Karpas-422 (cell line): Measurements from ENCODE around the gene PSEN2. TPM values are rescaled to one million over a fixed set of nuclear protein-coding genes. Genes with fewer than 3 reads are reported as not detected.

Source experiments
- DNase-seq: peaks from one replicate; pipeline ENCODE4 v3.0.0-alpha.2; 2015
- H2AFZ ChIP-seq: fragments of 200-600 bp; sonication (generic); 2 replicates; pipeline ENCODE4 v1.6.1; 2014; ENCODE audit warnings: antibody characterized with exemption, low read length, mixed read lengths
- H3K27ac ChIP-seq: fragments of 200-600 bp; sonication (generic); 2 replicates; pipeline ENCODE4 v1.5.1; 2014; ENCODE audit warnings: mild to moderate bottlenecking, low read length, moderate library complexity
- H3K27me3 ChIP-seq: fragments of 200-600 bp; sonication (generic); 2 replicates; pipeline ENCODE4 v1.6.1; 2014; ENCODE audit warnings: low read length, mixed read lengths
- H3K36me3 ChIP-seq: fragments of 200-600 bp; sonication (generic); 2 replicates; pipeline ENCODE4 v1.6.1; 2014; ENCODE audit warnings: low read length, mixed read lengths; ENCODE audit not compliant: insufficient read depth
- H3K4me1 ChIP-seq: fragments of 200-600 bp; sonication (generic); 2 replicates; pipeline ENCODE4 v1.6.1; 2014; ENCODE audit warnings: mild to moderate bottlenecking, low read length, mixed read lengths
- H3K4me2 ChIP-seq: fragments of 200-600 bp; sonication (generic); 2 replicates; pipeline ENCODE4 v1.6.1; 2014; ENCODE audit warnings: low read length, low read depth, mild to moderate bottlenecking; ENCODE audit not compliant: poor library complexity, severe bottlenecking
- H3K4me3 ChIP-seq: fragments of 200-600 bp; sonication (generic); 2 replicates; pipeline ENCODE4 v1.5.1; 2014; ENCODE audit warnings: mild to moderate bottlenecking, antibody characterized with exemption, low read length, mixed read lengths
- H3K79me2 ChIP-seq: fragments of 200-600 bp; sonication (generic); 2 replicates; pipeline ENCODE4 v1.6.1; 2014; ENCODE audit warnings: mild to moderate bottlenecking, low read length, mixed read lengths
- H3K9ac ChIP-seq: fragments of 200-600 bp; sonication (generic); 2 replicates; pipeline ENCODE4 v1.6.0; 2014; ENCODE audit warnings: low read length
- H3K9me2 ChIP-seq: fragments of 200-600 bp; sonication (generic), shearing (Covaris generic); replicated peaks from 2 replicates; pipeline ENCODE4 v1.6.0; 2014; ENCODE audit warnings: mild to moderate bottlenecking, low read length, moderate library complexity; ENCODE audit not compliant: insufficient read depth
- H3K9me3 ChIP-seq: fragments of 300-700, 200-600 bp; sonication (generic); 2 replicates; pipeline ENCODE4 v1.6.1; 2014; ENCODE audit warnings: low read length, mixed read lengths
- H4K20me1 ChIP-seq: fragments of 200-600 bp; sonication (generic); 2 replicates; pipeline ENCODE4 v1.6.1; 2014; ENCODE audit warnings: mild to moderate bottlenecking, antibody characterized with exemption, low read length, low read depth; ENCODE audit not compliant: insufficient read depth
- total RNA-seq: library from RNA; depleted of rRNA; stranded (reverse); fragments of >200 nt; shearing (Covaris generic); gene quantifications from 2 replicates; pipeline ENCODE4 v1.2.3, GENCODE V29; 2014; ENCODE audit warnings: low replicate concordance

The PSEN2 gene
- total RNA-seq, 1 experiment from 2014 or later = not detected

DNA sequence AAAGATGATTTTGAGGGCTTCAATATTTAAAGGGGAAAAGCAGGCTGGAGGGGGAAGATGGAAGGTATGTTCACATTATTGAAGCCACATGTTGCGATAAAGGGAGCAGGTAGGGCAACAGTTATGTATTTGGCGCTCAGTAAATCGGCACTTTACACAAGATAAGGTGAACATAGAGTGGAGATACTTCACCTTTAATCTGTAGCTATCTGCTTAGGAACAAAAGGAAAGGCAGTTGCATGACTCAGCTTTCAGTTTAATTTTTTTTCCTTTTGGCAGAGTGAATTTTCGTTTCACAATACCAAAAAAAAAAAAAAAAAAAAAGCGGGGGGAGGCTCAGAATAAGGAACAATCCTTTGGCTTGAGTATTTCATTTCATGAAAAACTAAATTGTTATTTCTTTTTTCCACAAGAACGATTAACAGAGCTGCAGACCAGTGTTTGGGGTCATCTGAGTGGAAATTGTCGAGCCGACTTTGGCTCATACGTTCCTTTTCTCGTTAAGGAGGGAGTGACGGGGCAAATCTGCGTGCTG, 68.6 kb downstream of the PSEN2 start:
- H3K4me3 ChIP-seq = peak overlapping the region; percentile 80
- no peaks in the 10 kb centered on the region for H3K9me2 ChIP-seq
- H3K27me3 ChIP-seq = peaks cover 3% of the 10 kb centered on the region; the same call in 1 of the 2 replicates
- peaks cover 16% of the 10 kb centered on the region for H3K9me3 ChIP-seq
- H3K4me1 ChIP-seq = peaks cover 33% of the 10 kb centered on the region
- H3K9ac ChIP-seq = peak overlapping the region; percentile 95
- H3K27ac ChIP-seq = peak overlapping the region; percentile 91
- peak; percentile 42 for DNase-seq
- peak overlapping the region; percentile 99 for H2AFZ ChIP-seq
- H3K4me2 ChIP-seq = peak overlapping the region; percentile 96
- H3K79me2 ChIP-seq = no peaks in the 10 kb centered on the region
- H4K20me1 ChIP-seq = no peaks in the 10 kb centered on the region; the same call in 1 of the 2 replicates
- no peaks in the 10 kb centered on the region for H3K36me3 ChIP-seq

DNA sequence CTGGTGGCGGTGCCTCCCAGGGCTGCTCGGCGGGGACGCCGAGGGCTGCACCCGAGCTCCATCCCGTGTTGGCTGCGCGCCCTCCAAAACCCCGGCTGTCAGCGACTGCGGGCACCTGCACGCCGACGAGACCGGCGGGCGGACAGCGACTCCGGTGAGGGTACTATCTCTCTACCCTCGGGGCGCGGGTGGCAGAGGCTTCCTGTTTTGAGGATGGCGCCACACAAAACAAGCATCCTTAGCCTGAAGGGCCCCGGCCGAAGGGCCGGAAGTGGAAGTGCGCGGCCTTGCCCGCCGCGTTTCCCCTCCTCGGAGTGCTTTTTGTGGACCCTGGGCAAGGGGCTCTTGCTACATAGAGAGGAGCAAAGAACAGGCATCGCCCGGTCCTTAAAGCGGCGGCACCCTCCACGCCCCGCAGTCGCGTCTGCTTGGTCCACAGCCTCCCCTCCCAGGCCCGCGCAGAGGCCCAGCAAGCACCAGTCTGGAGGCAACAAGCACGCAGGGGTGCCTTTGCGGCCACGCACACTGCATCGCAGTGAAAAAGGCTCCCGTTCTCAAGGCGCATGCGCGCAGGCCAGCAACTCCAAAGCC, 69.1 kb downstream of the PSEN2 start:
- no peaks in the 10 kb centered on the region for H3K36me3 ChIP-seq
- no peaks in the 10 kb centered on the region for H3K79me2 ChIP-seq
- H3K4me2 ChIP-seq = peak overlapping the region; percentile 96
- H3K27me3 ChIP-seq = peaks cover 3% of the 10 kb centered on the region; the same call in 1 of the 2 replicates
- peak overlapping the region; percentile 95 for H3K9ac ChIP-seq
- H3K9me2 ChIP-seq = no peaks in the 10 kb centered on the region
- no peaks in the 10 kb centered on the region; the same call in 1 of the 2 replicates for H4K20me1 ChIP-seq
- peak overlapping the region; percentile 91 for H3K27ac ChIP-seq
- peak; percentile 92 for DNase-seq
- H3K9me3 ChIP-seq = peaks cover 12% of the 10 kb centered on the region
- H3K4me1 ChIP-seq = peaks cover 33% of the 10 kb centered on the region
- H2AFZ ChIP-seq = peak overlapping the region; percentile 99
- H3K4me3 ChIP-seq = peak overlapping the region; percentile 80

DNA sequence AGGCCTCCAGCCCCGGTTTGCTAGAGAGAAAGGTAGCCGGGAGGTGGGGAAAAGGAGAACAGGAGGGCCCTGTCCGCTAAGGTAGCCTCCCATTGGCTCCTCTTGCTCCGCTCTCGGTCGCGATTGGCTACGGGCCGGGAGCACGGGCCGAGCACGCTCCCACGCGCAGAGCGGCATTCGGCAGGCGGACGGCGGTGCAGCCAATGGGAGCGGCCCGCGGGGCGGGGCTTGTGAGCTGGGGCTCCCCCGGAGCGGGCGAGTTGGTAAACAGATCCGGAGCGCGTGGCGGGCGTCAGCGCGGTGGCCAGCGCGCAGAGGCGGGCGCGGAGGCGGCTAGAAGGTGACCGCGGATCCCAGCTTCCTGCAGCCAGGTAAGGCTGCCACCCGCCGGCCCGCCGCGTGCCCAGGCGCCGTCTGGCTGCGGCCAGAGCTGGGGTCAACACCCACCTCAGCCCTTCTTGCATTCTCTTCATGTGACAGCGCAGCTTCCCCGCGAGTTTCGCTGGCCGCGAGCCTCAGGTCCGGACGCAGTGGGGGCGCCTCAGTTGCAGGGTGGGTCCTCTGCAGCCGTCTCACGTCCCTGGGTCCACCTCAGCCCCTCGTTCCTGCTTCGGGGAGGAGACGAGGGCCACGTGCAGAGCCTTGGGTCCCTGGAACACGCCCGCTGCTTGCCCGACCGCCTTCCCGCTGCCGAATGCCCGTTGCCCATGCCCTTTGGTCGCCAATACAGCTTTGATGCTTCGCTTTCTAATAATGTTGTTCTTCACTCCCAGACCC, 69.8 kb downstream of the PSEN2 start, which contains the start of gene COQ8A:
Gene COQ8A (plus strand): TSS at position 266 of the 777 bp plus-strand sequence. CDS start 21,092 bp downstream, outside the sequence.
- Histone ChIP-seq H3K9me3 (peaks cover 5% of the 10 kb centered on the region), H3K4me3 (peak within 1 kb of the TSS; percentile 84), H3K36me3 (no peaks in the 10 kb centered on the region), H2AFZ (peak within 1 kb of the TSS; percentile 99), H4K20me1 (no peaks in the 10 kb centered on the region; the same call in 1 of the 2 replicates), H3K9me2 (no peaks in the 10 kb centered on the region), H3K4me2 (peak within 1 kb of the TSS; percentile 96), H3K9ac (peak within 1 kb of the TSS; percentile 95), H3K4me1 (peaks cover 33% of the 10 kb centered on the region), H3K79me2 (no peaks in the 10 kb centered on the region), H3K27me3 (no peaks in the 10 kb centered on the region), H3K27ac (peak within 1 kb of the TSS; percentile 91)
- peak; percentile 99 for DNase-seq

- Histone ChIP-seq H3K9me2 (no peaks in the 10 kb centered on the region), H3K9me3 (peaks cover under 1% of the 10 kb centered on the region), H3K4me2 (peak overlapping the region; percentile 96), H3K9ac (peak overlapping the region; percentile 80), H4K20me1 (no peaks in the 10 kb centered on the region; the same call in 1 of the 2 replicates), H3K79me2 (no peaks in the 10 kb centered on the region), H2AFZ (peak overlapping the region; percentile 92; the same call in 1 of the 2 replicates), H3K27me3 (no peaks in the 10 kb centered on the region), H3K4me3 (peak overlapping the region; percentile 84), H3K36me3 (no peaks in the 10 kb centered on the region), H3K27ac (no peak overlapping the region), H3K4me1 (peaks cover 33% of the 10 kb centered on the region)
- no peak for DNase-seq
Observed at GRCh38 chr1:226940806-226941067, 70.3 kb downstream of the PSEN2 start.

DNA sequence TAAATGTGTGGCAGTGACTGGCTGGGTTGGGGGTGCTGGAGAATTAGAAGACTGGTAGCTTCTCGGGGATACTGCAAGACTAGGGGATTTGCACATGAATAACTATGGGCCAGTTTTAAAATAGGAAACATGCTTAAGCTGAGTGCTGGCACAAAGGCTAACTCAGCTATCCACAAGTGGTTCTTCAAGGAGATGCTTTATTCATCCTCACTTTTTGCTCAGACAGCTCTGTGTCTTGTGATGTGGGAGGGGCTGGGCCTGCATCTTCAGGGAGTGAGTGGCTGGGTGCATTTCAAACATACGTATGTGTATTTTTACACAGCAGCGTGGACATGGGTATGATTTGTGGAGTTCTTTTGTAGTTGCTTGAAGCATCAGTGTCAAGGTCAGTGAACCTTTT, 72.0 kb downstream of the PSEN2 start:
- no peak for DNase-seq
- no peaks in the 10 kb centered on the region for H3K9me3 ChIP-seq
- H3K9me2 ChIP-seq = no peaks in the 10 kb centered on the region
- no peaks in the 10 kb centered on the region for H3K79me2 ChIP-seq
- peaks cover 33% of the 10 kb centered on the region for H3K4me1 ChIP-seq
- no peaks in the 10 kb centered on the region for H3K27me3 ChIP-seq
- no peak overlapping the region for H3K9ac ChIP-seq
- no peak overlapping the region for H3K4me2 ChIP-seq
- H4K20me1 ChIP-seq = peaks cover 6% of the 10 kb centered on the region; the same call in 1 of the 2 replicates
- no peak overlapping the region for H3K4me3 ChIP-seq
- H3K36me3 ChIP-seq = no peaks in the 10 kb centered on the region
- no peak overlapping the region for H3K27ac ChIP-seq
- no peak overlapping the region for H2AFZ ChIP-seq

DNA sequence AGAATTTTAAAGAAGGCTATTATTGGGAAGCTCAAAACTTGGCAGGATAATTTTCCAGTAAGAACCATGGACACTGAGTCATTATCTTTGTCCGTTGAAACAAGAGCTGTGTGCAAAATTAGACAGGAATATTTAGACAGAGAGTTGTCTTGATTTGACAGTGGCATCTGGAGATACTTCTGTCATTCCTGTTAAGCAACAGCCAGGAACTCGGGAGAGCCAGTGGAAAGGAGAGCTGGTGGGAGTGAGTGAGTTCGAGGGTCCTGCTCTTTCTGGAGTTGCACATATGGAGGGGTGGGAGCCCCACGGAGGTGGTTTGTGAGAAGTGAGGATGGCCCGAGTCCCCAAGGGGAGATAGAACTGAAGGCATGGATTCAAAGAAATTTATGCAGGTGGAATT, 72.7 kb downstream of the PSEN2 start:
- DNase-seq = no peak
- no peak overlapping the region for H3K9ac ChIP-seq

GRCh38 chr1:226943927-226944326, 73.5 kb downstream of the PSEN2 start:
- no peaks in the 10 kb centered on the region for H3K9me3 ChIP-seq
- peaks cover 25% of the 10 kb centered on the region for H3K4me1 ChIP-seq
- no peaks in the 10 kb centered on the region for H3K79me2 ChIP-seq
- peaks cover 15% of the 10 kb centered on the region; the same call in 1 of the 2 replicates for H4K20me1 ChIP-seq
- peaks cover 3% of the 10 kb centered on the region; the same call in 1 of the 2 replicates for H3K27me3 ChIP-seq
- H3K36me3 ChIP-seq = no peaks in the 10 kb centered on the region
- no peak overlapping the region for H3K4me3 ChIP-seq
- H3K9me2 ChIP-seq = no peaks in the 10 kb centered on the region
- no peak for DNase-seq
- no peak overlapping the region for H3K27ac ChIP-seq
- H2AFZ ChIP-seq = no peak overlapping the region
- H3K4me2 ChIP-seq = no peak overlapping the region
- no peak overlapping the region for H3K9ac ChIP-seq

More for the DNA sequence above, 72.7 kb downstream of the PSEN2 start:
- Histone ChIP-seq H3K9me3 (no peaks in the 10 kb centered on the region), H4K20me1 (peaks cover 10% of the 10 kb centered on the region; the same call in 1 of the 2 replicates), H3K79me2 (no peaks in the 10 kb centered on the region), H3K4me3 (no peak overlapping the region), H3K4me1 (peaks cover 33% of the 10 kb centered on the region), H3K4me2 (no peak overlapping the region), H3K36me3 (no peaks in the 10 kb centered on the region), H2AFZ (no peak overlapping the region), H3K27ac (no peak overlapping the region), H3K9me2 (no peaks in the 10 kb centered on the region), H3K27me3 (peaks cover 3% of the 10 kb centered on the region; the same call in 1 of the 2 replicates)
